ENCODE measurements around the gene WDR35. TPM values are rescaled to one million over a fixed set of nuclear protein-coding genes. Genes with fewer than 3 reads are reported as not detected.

WDR35 gene
- total RNA-seq, 1 experiment from 2014 or later = 29.4 TPM

GRCh38 chr2:19971691-19972090 lies 18.2 kb downstream of the WDR35 start:
- ChIA-PET POLR2A (ENCODE audit: low non-redundant PET) (no interaction called here), CTCF (no interaction called here)
- intact Hi-C loops (cut with micrococcal nuclease; ENCODE audit: unreplicated experiment) = no loop called here
- Histone ChIP-seq H3K27me3 (replicated peaks; ENCODE audit: insufficient read depth, low read depth, low read length, poor library complexity) (no peaks in the 10 kb centered on the region), H3K9me3 (ENCODE audit: low read depth, low read length, poor library complexity, severe bottlenecking) (no peaks in the 10 kb centered on the region), H3K4me3 (ENCODE audit: low read depth, low read length, poor library complexity, severe bottlenecking) (no peak overlapping the region), H3K27ac (ENCODE audit: low read depth, low read length, poor library complexity, severe bottlenecking) (peak overlapping the region; percentile 24), H3K4me1 (ENCODE audit: insufficient read depth, low read length, poor library complexity, severe bottlenecking) (no peaks in the 10 kb centered on the region), H3K36me3 (ENCODE audit: insufficient read depth, low read length, poor library complexity, severe bottlenecking) (peaks cover 46% of the 10 kb centered on the region)
- DNase-seq (ENCODE audit: low spot score) = peak; percentile 52
- BruUV-seq (replicated peaks) = no TSS peak
- no peak for TF ChIP-seq CTCF (conservative IDR thresholded peaks at IDR 0.05; ENCODE audit: low read depth, low read length)
- TF ChIP-seq EZH2 (IDR thresholded peaks at IDR 0.05; ENCODE audit: borderline replicate concordance, low read depth, low read length, poor library complexity, severe bottlenecking) = no peak

- no peaks in the 10 kb centered on the region for H3K27me3 ChIP-seq (replicated peaks; ENCODE audit: insufficient read depth, low read depth, low read length, poor library complexity)
- no peaks in the 10 kb centered on the region for H3K9me3 ChIP-seq (ENCODE audit: low read depth, low read length, poor library complexity, severe bottlenecking)
- ChIA-PET POLR2A (ENCODE audit: low non-redundant PET) (no interaction called here), CTCF (no interaction called here)
- no peaks in the 10 kb centered on the region for H3K4me1 ChIP-seq (ENCODE audit: insufficient read depth, low read length, poor library complexity, severe bottlenecking)
- BruUV-seq (replicated peaks) = no TSS peak
- H3K4me3 ChIP-seq (ENCODE audit: low read depth, low read length, poor library complexity, severe bottlenecking) = no peak overlapping the region
- DNase-seq (ENCODE audit: low spot score) = no peak
- TF ChIP-seq CTCF (conservative IDR thresholded peaks at IDR 0.05; ENCODE audit: low read depth, low read length) = no peak
- TF ChIP-seq EZH2 (IDR thresholded peaks at IDR 0.05; ENCODE audit: borderline replicate concordance, low read depth, low read length, poor library complexity, severe bottlenecking) = no peak
- H3K27ac ChIP-seq (ENCODE audit: low read depth, low read length, poor library complexity, severe bottlenecking) = no peak overlapping the region
- intact Hi-C loops (cut with micrococcal nuclease; ENCODE audit: unreplicated experiment) = no loop called here
- H3K36me3 ChIP-seq (ENCODE audit: insufficient read depth, low read length, poor library complexity, severe bottlenecking) = peaks cover 15% of the 10 kb centered on the region
Observed at GRCh38 chr2:19963386-19963785, 26.5 kb downstream of the WDR35 start.

- ChIA-PET CTCF (interaction anchor here (0.6 to 1.7 kb wide), 5 partner anchors 60 to 269 kb away, joined by 3 to 8 read pairs (median 4); partner anchors contain the start of gene SDC1), POLR2A (ENCODE audit: low non-redundant PET) (interaction anchor here (0.6 to 0.7 kb wide), 2 partner anchors 100 to 454 kb away, joined by 3 to 4 read pairs; no protein-coding TSS in a partner anchor)
- H3K4me1 ChIP-seq (ENCODE audit: insufficient read depth, low read length, poor library complexity, severe bottlenecking) = no peaks in the 10 kb centered on the region
- H3K36me3 ChIP-seq (ENCODE audit: insufficient read depth, low read length, poor library complexity, severe bottlenecking) = no peaks in the 10 kb centered on the region
- intact Hi-C loops (cut with micrococcal nuclease; ENCODE audit: unreplicated experiment) = loop anchor here (1.0 to 5.0 kb wide), 4 partner anchors 57 to 337 kb away; partner anchors contain the start of gene MATN3
- TF ChIP-seq CTCF (conservative IDR thresholded peaks at IDR 0.05; ENCODE audit: low read depth, low read length) = peak; percentile 90
- TF ChIP-seq EZH2 (IDR thresholded peaks at IDR 0.05; ENCODE audit: borderline replicate concordance, low read depth, low read length, poor library complexity, severe bottlenecking) = no peak
- H3K4me3 ChIP-seq (ENCODE audit: low read depth, low read length, poor library complexity, severe bottlenecking) = no peak overlapping the region
- H3K27ac ChIP-seq (ENCODE audit: low read depth, low read length, poor library complexity, severe bottlenecking) = no peak overlapping the region
- BruUV-seq (replicated peaks) = no TSS peak
- no peaks in the 10 kb centered on the region for H3K9me3 ChIP-seq (ENCODE audit: low read depth, low read length, poor library complexity, severe bottlenecking)
- peak; percentile 77 for DNase-seq (ENCODE audit: low spot score)
- no peaks in the 10 kb centered on the region for H3K27me3 ChIP-seq (replicated peaks; ENCODE audit: insufficient read depth, low read depth, low read length, poor library complexity)
Observed at GRCh38 chr2:19955544-19956422, 34.1 kb downstream of the WDR35 start.

All from A673 (cell line).